ENCODE results near the gene CES4A.
A peak's percentile ranks its signal among the peaks of the same experiment; 100 is the strongest.
"Not testable (repeated sequence)": the region's sequence is repeated elsewhere in the genome, so short reads cannot be mapped to it uniquely, and the experiment has no call there.

CES4A gene

GRCh38 chr16:66983033-66983432 lies 5.4 kb upstream of the CES4A start:
- Histone ChIP-seq H3K27ac (ENCODE audit: low read depth, low read length) (no peak overlapping the region), H3K4me1 (ENCODE audit: control insufficient read depth in 5 of 5, insufficient read depth in 5 of 5, low read length in 5 of 5) (peaks cover 0 to 15% (median 5%) of the 10 kb centered on the region in 5 donors), H3K9ac (ENCODE audit: low read length in 5 of 5) (no peak overlapping the region), H3K9me3 (ENCODE audit: control insufficient read depth in 5 of 5, low read length in 5 of 5) (no peaks in the 10 kb centered on the region), H3K27me3 (ENCODE audit: control insufficient read depth in 5 of 5, insufficient read depth in 4 of 5, low read length in 5 of 5) (no peaks in the 10 kb centered on the region), H3K36me3 (ENCODE audit: control insufficient read depth in 5 of 5, insufficient read depth in 5 of 5, low read length in 5 of 5) (no peaks in the 10 kb centered on the region), H3K4me3 (ENCODE audit: low read depth in 1 of 5, low read length in 5 of 5) (no peak overlapping the region)

- Histone ChIP-seq H3K9me3 (ENCODE audit: control insufficient read depth in 5 of 5, low read length in 5 of 5) (no peaks in the 10 kb centered on the region), H3K27me3 (ENCODE audit: control insufficient read depth in 5 of 5, insufficient read depth in 4 of 5, low read length in 5 of 5) (no peaks in the 10 kb centered on the region), H3K27ac (ENCODE audit: low read depth, low read length) (no peak overlapping the region), H3K4me3 (ENCODE audit: low read depth in 1 of 5, low read length in 5 of 5) (no peak overlapping the region), H3K4me1 (ENCODE audit: control insufficient read depth in 5 of 5, insufficient read depth in 5 of 5, low read length in 5 of 5) (peaks cover 0 to 5% (median 0%) of the 10 kb centered on the region in 5 donors), H3K36me3 (ENCODE audit: control insufficient read depth in 5 of 5, insufficient read depth in 5 of 5, low read length in 5 of 5) (no peaks in the 10 kb centered on the region), H3K9ac (ENCODE audit: low read length in 5 of 5) (no peak overlapping the region)
Observed at GRCh38 chr16:66984892-66985311, 3.5 kb upstream of the CES4A start.

DNA sequence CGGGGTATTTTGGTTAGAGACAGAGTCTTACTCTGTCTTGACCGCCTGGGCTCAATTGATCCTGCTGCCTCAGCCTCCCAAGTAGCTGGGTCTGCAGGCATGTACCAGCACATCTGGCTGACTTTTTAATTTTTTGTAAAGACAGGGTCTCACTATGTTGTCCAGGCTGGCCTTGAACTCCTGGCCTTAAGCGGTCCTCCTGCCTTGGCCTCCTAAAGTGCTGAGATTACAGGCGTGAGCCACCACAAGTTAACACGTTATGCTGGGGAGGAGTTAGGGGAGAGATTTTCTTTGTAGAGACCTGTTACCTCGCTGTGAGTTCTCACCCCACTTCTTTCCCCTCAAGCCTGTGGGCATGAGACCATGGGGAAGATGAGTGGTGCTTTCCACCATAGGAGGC lies 1.8 kb upstream of the CES4A start:
- H3K27ac ChIP-seq (ENCODE audit: low read depth, low read length) = no peak overlapping the region
- H3K9ac ChIP-seq (ENCODE audit: low read length in 5 of 5) = no peak overlapping the region
- H3K4me3 ChIP-seq (ENCODE audit: low read depth in 1 of 5, low read length in 5 of 5) = no peak overlapping the region
- peaks cover 0 to 5% (median 0%) of the 10 kb centered on the region in 5 donors for H3K4me1 ChIP-seq (ENCODE audit: control insufficient read depth in 5 of 5, insufficient read depth in 5 of 5, low read length in 5 of 5)
- no peaks in the 10 kb centered on the region for H3K9me3 ChIP-seq (ENCODE audit: control insufficient read depth in 5 of 5, low read length in 5 of 5)
- H3K27me3 ChIP-seq (ENCODE audit: control insufficient read depth in 5 of 5, insufficient read depth in 4 of 5, low read length in 5 of 5) = no peaks in the 10 kb centered on the region
- no peaks in the 10 kb centered on the region for H3K36me3 ChIP-seq (ENCODE audit: control insufficient read depth in 5 of 5, insufficient read depth in 5 of 5, low read length in 5 of 5)

GRCh38 chr16:66991545-66992077 lies 3.2 kb downstream of the CES4A start:
- Histone ChIP-seq H3K9me3 (ENCODE audit: control insufficient read depth in 5 of 5, low read length in 5 of 5) (no peaks in the 10 kb centered on the region), H3K9ac (ENCODE audit: low read length in 5 of 5) (no peak overlapping the region), H3K27me3 (ENCODE audit: control insufficient read depth in 5 of 5, insufficient read depth in 4 of 5, low read length in 5 of 5) (no peaks in the 10 kb centered on the region), H3K4me3 (ENCODE audit: low read depth in 1 of 5, low read length in 5 of 5) (no peak overlapping the region), H3K27ac (ENCODE audit: low read depth, low read length) (no peak overlapping the region), H3K36me3 (ENCODE audit: control insufficient read depth in 5 of 5, insufficient read depth in 5 of 5, low read length in 5 of 5) (no peaks in the 10 kb centered on the region), H3K4me1 (ENCODE audit: control insufficient read depth in 5 of 5, insufficient read depth in 5 of 5, low read length in 5 of 5) (peaks cover 0 to 10% (median 5%) of the 10 kb centered on the region in 5 donors)

GRCh38 chr16:66993558-66993957 lies 5.2 kb downstream of the CES4A start:
- not testable (repeated sequence) for H3K27ac ChIP-seq (ENCODE audit: low read depth, low read length); H3K36me3 ChIP-seq (ENCODE audit: control insufficient read depth in 5 of 5, insufficient read depth in 5 of 5, low read length in 5 of 5); H3K4me1 ChIP-seq (ENCODE audit: control insufficient read depth in 5 of 5, insufficient read depth in 5 of 5, low read length in 5 of 5); H3K9me3 ChIP-seq (ENCODE audit: control insufficient read depth in 5 of 5, low read length in 5 of 5); H3K4me3 ChIP-seq (ENCODE audit: low read depth in 1 of 5, low read length in 5 of 5); H3K9ac ChIP-seq (ENCODE audit: low read length in 5 of 5); H3K27me3 ChIP-seq (ENCODE audit: control insufficient read depth in 5 of 5, insufficient read depth in 4 of 5, low read length in 5 of 5)

- H3K36me3 ChIP-seq (ENCODE audit: control insufficient read depth in 5 of 5, insufficient read depth in 5 of 5, low read length in 5 of 5) = no peaks in the 10 kb centered on the region
- H3K4me3 ChIP-seq (ENCODE audit: low read depth in 1 of 5, low read length in 5 of 5) = no peak overlapping the region
- no peaks in the 10 kb centered on the region for H3K9me3 ChIP-seq (ENCODE audit: control insufficient read depth in 5 of 5, low read length in 5 of 5)
- H3K4me1 ChIP-seq (ENCODE audit: control insufficient read depth in 5 of 5, insufficient read depth in 5 of 5, low read length in 5 of 5) = peaks cover 0 to 23% (median 20%) of the 10 kb centered on the region in 5 donors
- no peak overlapping the region for H3K9ac ChIP-seq (ENCODE audit: low read length in 5 of 5)
- peaks cover 0 to 2% (median 0%) of the 10 kb centered on the region in 5 donors for H3K27me3 ChIP-seq (ENCODE audit: control insufficient read depth in 5 of 5, insufficient read depth in 4 of 5, low read length in 5 of 5)
- H3K27ac ChIP-seq (ENCODE audit: low read depth, low read length) = no peak overlapping the region
Observed at GRCh38 chr16:66996324-66996982, 8.1 kb downstream of the CES4A start.

- H3K9me3 ChIP-seq (ENCODE audit: control insufficient read depth in 5 of 5, low read length in 5 of 5) = no peaks in the 10 kb centered on the region
- H3K9ac ChIP-seq (ENCODE audit: low read length in 5 of 5) = no peak overlapping the region
- H3K27ac ChIP-seq (ENCODE audit: low read depth, low read length) = no peak overlapping the region
- peaks cover 0 to 25% (median 20%) of the 10 kb centered on the region in 5 donors for H3K4me1 ChIP-seq (ENCODE audit: control insufficient read depth in 5 of 5, insufficient read depth in 5 of 5, low read length in 5 of 5)
- no peak overlapping the region for H3K4me3 ChIP-seq (ENCODE audit: low read depth in 1 of 5, low read length in 5 of 5)
- peaks cover 0 to 5% (median 2%) of the 10 kb centered on the region in 5 donors for H3K27me3 ChIP-seq (ENCODE audit: control insufficient read depth in 5 of 5, insufficient read depth in 4 of 5, low read length in 5 of 5)
- H3K36me3 ChIP-seq (ENCODE audit: control insufficient read depth in 5 of 5, insufficient read depth in 5 of 5, low read length in 5 of 5) = no peaks in the 10 kb centered on the region
Observed at GRCh38 chr16:66996983-66997358, 8.6 kb downstream of the CES4A start.

- H3K9me3 ChIP-seq (ENCODE audit: control insufficient read depth in 5 of 5, low read length in 5 of 5) = no peaks in the 10 kb centered on the region
- peak overlapping the region in 3 of 5 donors; percentile 22 to 60 (median 59) for H3K9ac ChIP-seq (ENCODE audit: low read length in 5 of 5)
- peaks cover 0 to 6% (median 2%) of the 10 kb centered on the region in 5 donors for H3K27me3 ChIP-seq (ENCODE audit: control insufficient read depth in 5 of 5, insufficient read depth in 4 of 5, low read length in 5 of 5)
- no peak overlapping the region for H3K27ac ChIP-seq (ENCODE audit: low read depth, low read length)
- peak overlapping the region in 4 of 5 donors; percentile 62 to 74 (median 67) for H3K4me3 ChIP-seq (ENCODE audit: low read depth in 1 of 5, low read length in 5 of 5)
- peaks cover 0 to 6% (median 0%) of the 10 kb centered on the region in 5 donors for H3K36me3 ChIP-seq (ENCODE audit: control insufficient read depth in 5 of 5, insufficient read depth in 5 of 5, low read length in 5 of 5)
- peaks cover 0 to 25% (median 20%) of the 10 kb centered on the region in 5 donors for H3K4me1 ChIP-seq (ENCODE audit: control insufficient read depth in 5 of 5, insufficient read depth in 5 of 5, low read length in 5 of 5)
Observed at GRCh38 chr16:67000384-67001351, 12.3 kb downstream of the CES4A start.

- no peak overlapping the region for H3K9ac ChIP-seq (ENCODE audit: low read length in 5 of 5)
Observed at GRCh38 chr16:67001726-67002125, 13.3 kb downstream of the CES4A start.

More at GRCh38 chr16:67001726-67002125, 13.3 kb downstream of the CES4A start:
- Histone ChIP-seq H3K27me3 (ENCODE audit: control insufficient read depth in 5 of 5, insufficient read depth in 4 of 5, low read length in 5 of 5) (peaks cover 0 to 6% (median 2%) of the 10 kb centered on the region in 5 donors), H3K4me1 (ENCODE audit: control insufficient read depth in 5 of 5, insufficient read depth in 5 of 5, low read length in 5 of 5) (peaks cover 0 to 18% (median 14%) of the 10 kb centered on the region in 5 donors), H3K36me3 (ENCODE audit: control insufficient read depth in 5 of 5, insufficient read depth in 5 of 5, low read length in 5 of 5) (peaks cover 0 to 6% (median 0%) of the 10 kb centered on the region in 5 donors), H3K4me3 (ENCODE audit: low read depth in 1 of 5, low read length in 5 of 5) (no peak overlapping the region), H3K9me3 (ENCODE audit: control insufficient read depth in 5 of 5, low read length in 5 of 5) (no peaks in the 10 kb centered on the region), H3K27ac (ENCODE audit: low read depth, low read length) (no peak overlapping the region)

Data from subcutaneous abdominal adipose tissue (tissue), 5 donors.